SU-DHL-6 (cell line): Measurements from ENCODE around the gene EPHA5.

Experiments
- EZH2phosphoT487 ChIP-seq: fragments of 200-600 bp; sonication (generic), shearing (Covaris generic); conservative IDR thresholded peaks from 2 replicates; pipeline ENCODE4 v1.6.1; 2018; ENCODE audit warnings: mild to moderate bottlenecking, antibody characterized with exemption, low read length, moderate library complexity, mixed read lengths
- TF ChIP-seq, protein P1 (sequence below): fragments of 200-600 bp; sonication (generic); IDR thresholded peaks from one replicate; pipeline ENCODE4 v1.5.1; 2017; ENCODE audit warnings: antibody characterized with exemption, mild to moderate bottlenecking, low read length, moderate library complexity; ENCODE audit not compliant: insufficient read depth, poor library complexity, severe bottlenecking

DNA sequence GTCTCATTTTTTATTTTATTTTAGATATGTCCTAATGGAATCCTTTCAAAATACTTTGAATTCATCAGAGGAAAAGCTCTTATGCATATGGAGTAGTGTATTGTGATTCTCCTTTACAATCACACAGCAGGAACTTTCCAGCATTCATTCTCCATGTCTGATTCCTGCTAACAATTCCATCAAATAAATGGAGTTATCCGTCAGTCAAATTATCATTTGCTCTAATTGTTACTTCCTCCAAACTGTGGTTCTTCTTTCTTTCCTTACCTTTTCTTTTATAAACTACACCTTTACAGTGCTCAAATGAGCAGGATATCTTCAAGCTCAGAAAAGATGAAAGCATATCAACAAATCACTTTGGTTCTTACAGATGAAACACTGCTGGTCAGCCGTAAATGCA lies 80.4 kb downstream of the EPHA5 start:
- TF ChIP-seq, protein P1, sequence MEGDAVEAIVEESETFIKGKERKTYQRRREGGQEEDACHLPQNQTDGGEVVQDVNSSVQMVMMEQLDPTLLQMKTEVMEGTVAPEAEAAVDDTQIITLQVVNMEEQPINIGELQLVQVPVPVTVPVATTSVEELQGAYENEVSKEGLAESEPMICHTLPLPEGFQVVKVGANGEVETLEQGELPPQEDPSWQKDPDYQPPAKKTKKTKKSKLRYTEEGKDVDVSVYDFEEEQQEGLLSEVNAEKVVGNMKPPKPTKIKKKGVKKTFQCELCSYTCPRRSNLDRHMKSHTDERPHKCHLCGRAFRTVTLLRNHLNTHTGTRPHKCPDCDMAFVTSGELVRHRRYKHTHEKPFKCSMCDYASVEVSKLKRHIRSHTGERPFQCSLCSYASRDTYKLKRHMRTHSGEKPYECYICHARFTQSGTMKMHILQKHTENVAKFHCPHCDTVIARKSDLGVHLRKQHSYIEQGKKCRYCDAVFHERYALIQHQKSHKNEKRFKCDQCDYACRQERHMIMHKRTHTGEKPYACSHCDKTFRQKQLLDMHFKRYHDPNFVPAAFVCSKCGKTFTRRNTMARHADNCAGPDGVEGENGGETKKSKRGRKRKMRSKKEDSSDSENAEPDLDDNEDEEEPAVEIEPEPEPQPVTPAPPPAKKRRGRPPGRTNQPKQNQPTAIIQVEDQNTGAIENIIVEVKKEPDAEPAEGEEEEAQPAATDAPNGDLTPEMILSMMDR: no peak
- no peak for TF ChIP-seq EZH2phosphoT487
